GM21825 (cell line): ENCODE data around the gene D2HGDH.
"Not testable (repeated sequence)": the region's sequence is repeated elsewhere in the genome, so short reads cannot be mapped to it uniquely, and the experiment has no call there.

ENCODE experiments used
- ATAC-seq: cut with Tn5 transposase; IDR thresholded peaks from one replicate; pipeline ENCODE4 v1.9.1; 2021; ENCODE audit warnings: mild to moderate bottlenecking, moderate library complexity; ENCODE audit not compliant: unreplicated experiment

The D2HGDH gene

DNA sequence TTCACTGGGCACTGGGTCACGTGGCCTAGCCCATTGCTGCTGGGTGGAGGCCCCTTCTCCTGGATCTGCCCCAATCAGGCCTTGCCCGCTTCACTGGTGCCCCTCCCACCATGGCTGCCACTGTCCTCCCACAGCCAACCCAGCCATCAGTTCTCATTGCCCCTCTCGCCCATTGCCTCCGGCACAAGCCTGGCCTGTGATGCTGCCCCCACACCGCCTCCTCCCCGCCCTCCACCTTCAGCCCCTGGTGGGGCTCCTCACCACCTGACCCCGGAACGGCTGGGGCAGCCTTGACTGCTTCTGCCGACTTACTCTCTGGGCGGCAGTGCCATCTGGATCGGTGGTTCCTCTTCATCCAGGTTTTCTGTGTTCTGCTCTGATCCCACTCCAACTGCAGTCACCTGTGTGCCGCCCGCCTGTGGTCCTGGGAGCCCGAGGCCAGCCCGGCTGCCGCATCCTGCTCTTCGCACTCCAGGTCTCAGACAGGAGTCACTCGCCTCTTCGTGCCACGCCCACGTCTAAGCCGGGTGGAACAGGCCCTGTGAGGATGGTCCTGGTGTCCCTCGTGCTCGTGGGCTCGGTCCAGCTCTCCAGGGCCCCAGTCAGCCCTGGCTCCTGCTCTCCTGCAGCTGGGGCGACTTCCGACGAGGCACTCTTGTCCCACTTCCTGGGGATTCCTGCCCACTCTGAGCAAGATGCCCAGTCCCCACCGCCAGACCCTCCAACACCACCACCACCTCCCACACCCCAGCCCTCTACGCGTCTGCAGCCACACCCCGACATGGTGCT lies 14.2 kb downstream of the D2HGDH start:
- no peak for ATAC-seq

DNA sequence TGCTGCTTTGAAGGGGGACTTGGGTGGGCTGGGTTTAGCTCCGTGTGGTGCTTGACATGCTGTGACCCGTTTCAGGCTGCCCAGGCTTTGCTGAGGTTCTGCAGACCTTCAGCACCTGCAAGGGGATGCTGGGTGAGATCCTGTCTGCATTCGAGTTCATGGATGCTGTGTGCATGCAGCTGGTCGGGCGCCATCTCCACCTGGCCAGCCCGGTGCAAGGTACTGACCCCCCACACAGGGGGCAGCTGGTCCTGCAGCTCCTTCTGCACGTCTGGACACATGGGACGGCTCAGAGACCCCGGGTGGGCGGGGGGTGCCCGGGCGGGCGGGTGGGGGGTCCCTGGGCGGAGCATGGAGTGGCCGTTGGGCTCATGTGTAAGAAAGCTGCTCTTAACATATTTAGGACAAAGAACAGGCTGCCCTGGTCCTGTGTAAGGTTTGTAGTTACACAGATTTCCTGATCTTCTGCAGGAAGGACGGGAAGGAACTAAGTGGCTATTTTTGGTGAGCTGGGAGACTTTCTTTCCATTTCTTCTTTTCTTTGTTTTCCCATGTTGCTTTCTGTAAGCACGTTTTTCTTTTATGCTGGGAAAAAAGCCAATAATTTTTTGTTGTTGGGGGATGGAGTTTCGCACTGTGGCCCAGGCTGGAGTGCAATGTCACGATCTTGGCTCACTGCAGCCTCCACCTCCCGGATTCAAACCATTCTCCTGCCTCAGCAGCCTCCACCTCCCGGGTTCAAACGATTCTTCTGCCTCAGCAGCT lies 15.8 kb downstream of the D2HGDH start:
- ATAC-seq: no peak

DNA sequence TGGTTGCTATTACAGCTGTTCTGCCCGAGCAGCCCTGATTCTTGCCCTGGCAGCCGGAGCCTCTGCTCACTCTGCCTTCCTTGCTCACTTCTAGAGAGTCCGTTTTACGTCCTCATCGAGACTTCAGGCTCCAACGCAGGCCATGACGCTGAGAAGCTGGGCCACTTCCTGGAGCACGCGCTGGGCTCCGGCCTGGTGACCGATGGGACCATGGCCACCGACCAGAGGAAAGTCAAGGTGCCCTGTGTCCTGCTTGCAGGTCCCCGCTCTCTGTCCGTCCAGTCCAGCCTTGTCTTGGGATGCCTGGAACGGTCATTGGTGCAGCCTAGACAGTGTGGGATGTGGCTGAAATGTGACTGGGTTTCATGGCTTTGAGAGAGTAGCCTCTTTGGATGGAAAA lies 16.7 kb downstream of the D2HGDH start:
- ATAC-seq: no peak

DNA sequence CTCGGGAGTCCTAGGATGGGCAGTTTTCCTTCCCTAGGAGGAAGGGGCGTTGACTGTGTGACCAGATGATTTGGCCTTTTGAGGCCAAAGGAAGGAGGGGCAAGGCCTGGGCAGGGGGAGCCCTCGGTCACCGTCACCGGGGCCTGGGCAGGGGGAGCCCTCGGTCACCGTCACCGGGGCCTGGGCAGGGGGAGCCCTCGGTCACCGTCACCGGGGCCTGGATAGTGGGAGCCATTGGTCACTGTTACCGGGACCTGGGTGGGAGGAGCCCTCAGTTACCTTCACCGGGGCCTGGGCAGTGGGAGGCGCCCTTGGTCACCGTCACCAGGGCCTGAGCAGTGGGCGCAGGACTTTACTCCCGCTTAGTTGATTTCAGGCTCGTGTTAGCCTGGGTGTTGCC lies 17.3 kb downstream of the D2HGDH start:
- no peak for ATAC-seq

DNA sequence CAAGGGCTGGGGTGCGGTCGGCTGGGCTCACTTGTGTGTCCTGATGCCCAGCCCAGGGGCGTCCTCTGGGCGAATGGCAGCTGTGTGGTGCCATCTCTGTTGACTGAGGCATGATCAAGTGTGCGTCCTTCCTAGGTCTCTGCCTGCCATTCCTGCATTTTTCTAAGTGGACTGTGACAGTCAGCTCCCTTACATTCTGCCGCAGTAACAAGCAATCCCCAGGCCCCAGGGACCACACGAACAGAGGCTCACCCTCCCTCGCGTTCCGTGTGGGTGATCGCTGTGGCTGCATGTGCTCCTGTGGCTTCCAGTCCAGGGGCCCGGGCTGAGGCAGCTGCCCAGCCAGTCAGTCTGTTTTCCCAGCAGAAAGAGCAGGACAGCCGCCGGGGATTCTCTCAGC lies 17.8 kb downstream of the D2HGDH start:
- ATAC-seq: no peak

DNA sequence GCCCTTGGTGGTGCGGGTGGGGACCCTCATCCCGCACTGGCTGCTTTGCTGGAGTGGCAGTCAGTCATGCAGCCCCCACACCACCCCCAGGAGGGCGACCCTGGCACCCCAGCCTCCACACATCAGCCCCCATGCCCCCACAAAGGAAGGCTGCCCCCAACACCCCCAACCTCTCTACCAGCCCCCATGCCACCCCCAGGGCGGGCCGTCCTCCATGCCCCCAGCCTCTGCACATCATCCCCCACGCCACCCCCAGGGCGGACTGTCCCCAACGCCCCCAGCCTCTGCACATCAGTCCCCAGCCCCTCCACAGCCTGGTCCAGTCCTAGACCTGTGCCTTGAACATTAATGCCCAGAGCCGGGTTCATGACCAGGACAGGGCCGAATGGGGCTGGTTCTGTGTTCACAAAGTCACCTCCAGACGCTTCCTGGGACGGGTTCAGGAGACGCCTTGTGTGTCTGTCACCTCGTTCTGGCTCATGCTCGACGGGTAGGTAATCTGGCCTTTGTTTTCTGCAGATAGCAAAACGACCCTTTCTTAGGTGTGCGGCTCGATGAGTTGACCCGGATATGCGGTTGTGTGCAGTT lies 18.4 kb downstream of the D2HGDH start:
- ATAC-seq: no peak

DNA sequence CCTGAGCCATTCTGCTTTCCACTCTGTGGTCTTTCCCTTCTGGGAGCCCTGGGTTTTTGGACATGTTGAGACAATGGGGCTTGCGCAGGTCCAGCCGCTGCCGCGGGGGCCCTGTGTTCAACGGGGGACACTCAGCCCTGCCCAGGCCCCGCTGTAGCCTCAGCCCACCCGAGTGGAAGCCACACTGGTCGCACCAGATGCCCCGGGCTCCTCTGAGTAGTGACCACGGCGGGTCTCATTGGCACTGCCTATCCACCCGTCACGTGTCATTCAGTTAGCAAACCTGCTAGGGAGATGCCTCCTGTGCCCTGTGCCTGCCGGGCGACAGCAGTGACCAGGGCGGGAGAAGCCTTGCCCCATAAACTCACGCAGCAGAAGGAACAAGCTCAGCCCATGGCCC lies 19.1 kb downstream of the D2HGDH start:
- ATAC-seq: no peak

DNA sequence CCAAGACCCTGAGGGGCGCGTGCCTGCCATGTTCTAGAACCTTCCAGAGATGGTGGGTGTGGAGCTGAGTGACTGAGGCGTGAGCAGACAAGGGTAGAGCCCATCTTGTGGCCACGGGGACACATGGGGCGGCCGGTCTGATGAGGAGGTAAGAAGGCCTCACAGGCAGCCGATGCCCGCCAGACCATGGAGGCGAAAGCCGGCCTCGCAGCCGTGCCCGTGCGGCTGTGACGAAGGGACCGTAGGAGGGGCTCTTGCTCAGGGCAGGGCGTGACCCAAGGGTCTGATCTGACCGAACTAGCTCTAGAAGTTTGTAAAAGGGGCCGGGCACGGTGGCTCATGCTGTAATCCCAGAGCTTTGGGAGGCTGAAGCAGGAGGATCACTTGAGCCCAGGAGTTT lies 19.6 kb downstream of the D2HGDH start:
- ATAC-seq: no peak

DNA sequence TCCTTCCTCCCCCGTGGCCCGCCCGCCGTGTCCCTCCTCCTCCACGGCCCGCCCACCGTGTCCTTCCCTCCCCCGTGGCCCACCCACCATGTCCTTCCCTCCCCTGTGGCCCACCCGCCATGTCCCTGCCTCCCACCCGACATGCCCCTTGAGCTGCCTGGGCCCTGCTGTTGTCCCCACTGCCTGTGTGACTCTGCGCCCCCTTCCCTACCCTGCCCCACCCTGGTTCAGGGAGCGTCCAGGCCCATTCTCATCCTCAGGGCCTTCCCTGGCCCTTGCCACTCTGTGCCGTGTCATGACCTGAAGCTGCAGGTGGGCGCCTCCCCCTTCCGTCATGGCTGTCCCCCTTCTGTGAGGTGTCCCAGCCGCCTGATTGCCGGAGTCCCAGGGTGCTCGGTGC lies 20.7 kb downstream of the D2HGDH start:
- ATAC-seq: no peak

DNA sequence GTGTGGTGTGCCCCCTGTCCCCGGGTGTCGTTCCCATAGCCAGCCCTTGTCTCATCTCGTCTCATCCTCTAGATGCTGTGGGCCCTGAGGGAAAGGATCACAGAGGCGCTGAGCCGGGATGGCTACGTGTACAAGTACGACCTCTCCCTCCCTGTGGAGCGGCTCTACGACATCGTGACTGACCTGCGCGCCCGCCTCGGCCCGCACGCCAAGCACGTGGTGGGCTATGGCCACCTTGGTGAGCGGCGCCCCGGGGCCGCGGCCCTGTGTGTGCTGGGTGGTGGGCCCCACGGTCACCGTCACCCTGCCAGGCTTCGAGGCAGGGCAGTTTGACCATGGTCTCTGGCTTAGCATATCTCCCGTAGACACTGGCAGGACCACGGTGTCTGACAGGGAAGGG lies 21.3 kb downstream of the D2HGDH start:
- no peak for ATAC-seq

DNA sequence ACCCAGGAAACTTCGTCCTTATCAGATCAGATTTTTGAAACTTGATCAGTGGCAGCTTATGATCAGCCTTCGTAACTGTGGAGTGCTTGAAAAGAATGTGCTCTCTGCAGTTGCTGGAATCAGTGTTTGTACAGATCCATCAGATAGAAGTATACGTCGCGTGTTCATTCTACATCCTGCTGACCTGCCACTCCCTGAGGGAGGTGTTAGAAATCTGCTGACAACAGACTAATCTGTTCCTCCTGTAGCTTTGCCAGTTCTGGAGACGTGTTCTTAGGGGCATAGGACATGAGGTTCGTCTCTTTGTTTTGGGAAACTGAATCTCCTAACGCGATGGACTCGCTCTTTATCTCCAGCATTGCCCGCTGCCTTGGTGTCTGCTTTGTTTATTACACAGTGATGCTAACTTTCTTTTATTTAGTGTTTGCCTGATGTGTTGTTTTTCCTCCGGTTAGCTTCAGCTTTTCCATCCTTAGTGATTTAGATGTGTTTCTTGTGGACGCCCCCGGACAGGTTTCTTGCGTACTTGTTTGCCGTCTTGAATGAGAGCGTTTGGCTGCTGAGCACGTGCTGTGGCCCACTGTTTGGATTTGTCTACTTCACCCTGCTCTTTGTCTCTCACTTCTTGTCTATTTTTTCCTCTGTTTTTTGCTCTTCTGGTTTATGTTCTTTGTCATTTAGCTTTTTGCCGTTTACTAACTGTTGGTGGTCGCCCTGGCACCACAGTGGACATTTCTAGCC lies 24.8 kb downstream of the D2HGDH start:
- ATAC-seq: no peak

DNA sequence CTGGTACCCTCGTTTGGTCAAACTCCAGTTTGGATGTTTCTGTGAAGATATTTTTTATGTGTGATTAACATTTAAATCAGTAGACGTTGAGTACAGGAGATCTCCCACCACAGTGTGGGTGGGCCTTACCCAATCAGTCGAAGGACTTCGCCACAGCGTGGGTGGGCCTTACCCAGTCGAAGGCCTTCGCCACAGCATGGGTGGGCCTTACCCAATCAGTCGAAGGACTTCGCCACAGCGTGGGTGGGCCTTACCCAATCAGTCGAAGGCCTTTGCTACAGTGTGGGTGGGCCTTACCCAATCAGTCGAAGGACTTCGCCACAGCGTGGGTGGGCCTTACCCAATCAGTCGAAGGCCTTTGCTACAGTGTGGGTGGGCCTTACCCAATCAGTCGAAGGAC lies 25.5 kb downstream of the D2HGDH start:
- not testable (repeated sequence) for ATAC-seq

DNA sequence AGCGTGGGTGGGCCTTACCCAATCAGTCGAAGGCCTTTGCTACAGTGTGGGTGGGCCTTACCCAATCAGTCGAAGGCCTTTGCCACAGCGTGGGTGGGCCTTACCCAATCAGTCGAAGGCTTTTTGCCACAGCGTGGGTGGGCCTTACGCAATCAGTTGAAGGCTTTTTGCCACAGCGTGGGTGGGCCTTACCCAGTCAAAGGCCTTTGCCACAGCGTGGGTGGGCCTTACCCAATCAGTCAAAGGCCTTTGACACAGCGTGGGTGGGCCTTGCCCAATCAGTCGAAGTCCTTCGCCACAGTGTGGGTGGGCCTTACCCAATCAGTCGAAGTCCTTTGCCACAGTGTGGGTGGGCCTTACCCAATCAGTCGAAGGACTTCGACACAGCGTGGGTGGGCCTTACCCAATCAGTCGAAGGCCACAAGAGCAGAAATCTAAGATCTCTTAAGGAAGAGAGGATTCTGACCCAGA lies 25.9 kb downstream of the D2HGDH start:
- no peak for ATAC-seq

DNA sequence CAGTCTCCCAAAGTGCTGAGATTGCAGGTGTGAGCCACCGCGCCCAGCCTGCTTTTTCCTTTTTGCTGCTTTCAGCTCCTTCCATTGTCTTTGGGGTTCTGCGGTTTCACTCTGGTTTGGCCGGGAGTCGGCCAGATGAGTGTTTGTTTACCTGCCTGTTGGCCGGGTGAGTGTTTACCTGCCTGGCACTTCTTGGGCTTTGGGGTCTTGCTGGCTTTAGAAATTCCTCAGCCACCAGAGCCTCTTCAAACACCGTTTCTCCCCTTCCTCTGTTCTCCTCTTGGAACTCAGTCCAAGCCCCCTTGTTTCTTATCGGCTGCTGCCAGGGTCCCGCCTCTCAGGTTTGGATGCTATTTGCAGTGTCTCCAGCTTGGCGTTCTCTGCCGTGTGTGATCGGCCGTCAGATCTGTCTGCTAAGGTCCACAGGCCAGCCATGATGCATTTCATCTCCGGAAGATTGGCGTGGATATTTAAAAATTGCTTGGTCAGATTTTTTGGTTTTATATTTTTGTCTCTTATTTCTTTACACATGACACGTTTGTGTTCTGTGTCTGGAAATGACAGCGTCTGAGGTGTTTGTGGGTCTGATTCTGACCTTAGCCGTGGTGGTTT lies 28.0 kb downstream of the D2HGDH start:
- ATAC-seq: no peak

DNA sequence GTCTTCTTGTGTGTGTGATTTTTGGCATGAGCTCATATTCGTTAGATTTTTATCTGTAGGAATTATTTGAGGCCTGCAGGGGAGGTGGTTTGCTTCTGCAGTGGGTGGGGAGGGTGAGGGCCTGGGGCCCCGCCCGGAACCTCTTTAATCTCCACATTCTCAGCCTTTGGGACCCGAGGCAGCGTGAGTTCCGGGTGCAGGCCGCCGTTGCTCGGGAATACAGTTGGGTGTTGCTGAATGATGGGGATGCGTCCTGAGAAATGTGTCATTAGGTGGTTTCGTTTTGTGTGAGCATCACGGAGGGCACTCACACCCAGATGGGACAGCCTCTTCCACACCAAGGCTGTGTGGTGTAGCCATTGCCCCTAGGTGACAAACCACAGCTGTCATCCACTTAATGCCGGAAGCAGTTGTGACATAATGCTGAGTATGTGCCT lies 28.5 kb downstream of the D2HGDH start:
- no peak for ATAC-seq

DNA sequence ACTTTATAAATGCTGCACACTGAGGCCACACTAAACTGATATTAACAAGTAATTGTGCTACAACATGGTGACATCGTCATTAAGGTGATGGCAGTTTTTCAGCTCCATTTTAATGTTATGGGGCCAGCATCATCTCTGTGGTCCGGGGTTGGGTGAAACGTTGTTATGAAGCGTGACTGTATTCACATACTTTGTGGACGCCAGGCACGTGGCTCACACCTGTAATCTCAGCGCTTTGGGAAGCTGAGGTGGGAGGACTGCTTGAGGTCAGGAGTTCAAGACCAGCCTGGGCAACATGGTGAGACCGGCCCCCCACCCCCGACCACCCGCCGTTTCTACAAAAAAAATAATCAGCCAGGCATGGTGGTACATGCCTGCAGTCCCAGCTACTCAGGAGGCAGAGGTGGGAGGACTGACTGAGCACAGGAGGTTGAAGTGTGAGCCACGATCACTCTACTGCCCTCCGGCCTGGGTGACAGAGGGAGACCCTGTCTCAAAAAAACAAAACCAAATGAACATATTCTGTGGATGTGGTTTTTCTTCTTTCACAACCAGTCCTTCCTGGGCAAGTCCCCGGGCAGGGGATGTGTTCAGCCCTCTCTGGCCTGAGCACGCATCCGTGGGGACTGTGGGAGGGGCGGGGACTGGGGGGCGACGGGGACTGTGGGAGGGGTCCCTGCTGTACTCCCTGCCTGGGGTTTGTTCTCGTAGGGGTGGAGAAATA lies 29.3 kb downstream of the D2HGDH start:
- no peak for ATAC-seq

DNA sequence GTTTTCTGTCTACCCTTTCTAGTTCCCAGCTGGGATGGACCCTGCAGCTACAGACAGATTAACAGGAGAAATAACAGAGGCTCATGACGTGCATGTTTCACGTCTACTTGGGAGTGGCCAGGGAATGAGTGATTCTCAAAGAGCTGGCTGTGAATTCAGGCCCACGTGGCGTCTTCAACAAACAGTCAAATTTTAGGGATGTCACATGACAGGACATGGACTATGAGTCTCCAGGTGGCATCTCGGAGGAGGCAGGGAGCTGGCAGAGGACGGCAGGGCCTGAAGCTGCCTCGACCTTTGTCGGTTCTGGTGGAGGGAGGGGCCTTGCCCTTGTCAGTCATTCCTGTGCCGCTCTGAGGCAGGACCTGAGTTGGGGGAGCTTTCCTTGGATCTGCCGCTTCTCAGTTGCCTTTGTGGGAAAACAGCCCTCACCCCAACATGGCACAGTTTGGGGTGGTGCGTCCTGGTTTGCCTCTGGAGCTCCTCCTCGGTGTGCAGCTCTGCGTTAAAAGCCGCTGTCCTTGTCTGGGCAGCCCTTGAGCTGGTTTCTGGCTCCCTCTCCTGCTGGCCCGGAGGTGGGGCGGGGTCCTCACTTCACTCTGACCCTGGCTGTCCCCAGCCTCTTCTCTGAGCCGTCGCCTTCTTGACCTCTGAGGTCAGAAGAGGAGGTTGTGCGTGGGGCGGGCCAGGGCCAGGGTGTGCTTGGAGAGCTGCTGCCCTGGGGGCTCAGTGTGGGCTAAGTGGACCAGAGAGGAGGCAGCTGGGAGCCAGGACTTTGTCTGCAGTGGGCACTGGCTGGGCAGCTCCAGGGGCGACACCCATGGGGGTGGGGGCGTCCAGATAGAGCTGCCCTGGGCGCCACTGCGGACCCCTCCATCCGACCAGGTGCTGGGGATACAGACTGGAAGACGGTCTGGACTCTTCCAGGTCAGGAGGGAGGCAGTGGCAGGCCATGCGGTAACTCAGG lies 30.1 kb downstream of the D2HGDH start:
- ATAC-seq: no peak

DNA sequence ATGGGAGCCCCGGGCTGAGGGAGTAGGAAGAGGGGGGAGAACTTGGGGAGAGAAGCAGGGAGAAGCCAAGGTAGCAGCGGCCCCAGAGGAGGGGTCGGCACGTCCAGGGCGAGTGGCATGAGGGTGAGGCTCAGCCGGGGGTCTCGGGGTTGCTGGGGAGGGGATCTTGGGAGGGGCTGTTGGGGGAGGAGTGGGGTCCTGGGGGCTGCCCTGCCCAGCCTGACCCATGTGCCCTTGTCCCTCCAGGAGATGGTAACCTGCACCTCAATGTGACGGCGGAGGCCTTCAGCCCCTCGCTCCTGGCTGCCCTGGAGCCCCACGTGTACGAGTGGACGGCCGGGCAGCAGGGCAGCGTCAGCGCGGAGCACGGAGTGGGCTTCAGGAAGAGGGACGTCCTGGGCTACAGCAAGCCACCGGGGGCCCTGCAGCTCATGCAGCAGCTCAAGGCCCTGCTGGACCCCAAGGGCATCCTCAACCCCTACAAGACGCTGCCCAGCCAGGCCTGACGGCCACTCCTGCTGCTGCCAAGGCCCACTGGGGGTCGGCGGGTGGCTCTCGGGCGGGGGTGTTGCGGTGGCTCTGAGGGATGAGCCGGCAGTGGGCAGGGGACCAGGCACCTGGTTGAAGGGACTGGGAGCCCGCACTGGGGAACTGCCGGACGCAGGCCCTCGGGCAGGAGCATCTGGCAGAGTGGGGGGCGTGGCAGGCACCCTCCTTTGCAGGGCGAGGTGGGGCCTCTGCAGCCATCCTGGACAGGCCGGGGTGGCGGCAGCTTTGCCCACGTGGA lies 33.2 kb downstream of the D2HGDH start:
- no peak for ATAC-seq
